Subcutaneous adipose tissue (tissue), 4 donors: ENCODE results near the gene XPR1. TPM values are rescaled to one million over a fixed set of nuclear protein-coding genes. Genes with fewer than 3 reads are reported as not detected.

Source experiments
- total RNA-seq, 4 donors: library from RNA; depleted of rRNA; stranded (reverse); fragments of >200 nt; gene quantifications; one replicate each; pipeline ENCODE4 v1.1.0, GENCODE V29; 2016
- TF ChIP-seq, protein P1 (sequence below): fragments of 450-650 bp; IDR thresholded peaks from one replicate; pipeline ENCODE4 v1.5.1; 2016; ENCODE audit warnings: low read depth, mild to moderate bottlenecking, control low read depth, antibody characterized with exemption, moderate library complexity

Gene XPR1
- total RNA-seq, 4 donors from 2014 or later = 15.0 to 40.6 (median 20.7) TPM

DNA sequence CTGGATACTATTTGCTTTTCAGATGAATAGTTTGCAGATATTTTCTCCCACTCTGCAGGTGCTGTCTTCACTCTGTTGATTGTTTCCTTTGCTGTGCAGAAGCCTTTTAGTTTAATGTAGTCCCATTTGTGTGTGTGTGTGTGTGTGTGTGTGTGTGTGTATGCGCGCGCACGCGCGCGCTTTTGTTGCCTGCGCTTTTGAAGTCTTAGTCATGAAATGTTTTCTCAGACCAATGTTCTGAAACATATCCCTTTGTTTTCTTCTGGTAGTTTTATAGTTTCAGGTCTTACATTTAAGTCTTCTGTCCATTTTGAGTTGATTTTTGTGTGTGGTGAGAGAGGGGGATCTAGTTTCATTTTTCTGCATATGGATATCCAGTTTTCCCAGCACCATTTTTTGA is 63.5 kb downstream of the XPR1 start:
- TF ChIP-seq, protein P1, sequence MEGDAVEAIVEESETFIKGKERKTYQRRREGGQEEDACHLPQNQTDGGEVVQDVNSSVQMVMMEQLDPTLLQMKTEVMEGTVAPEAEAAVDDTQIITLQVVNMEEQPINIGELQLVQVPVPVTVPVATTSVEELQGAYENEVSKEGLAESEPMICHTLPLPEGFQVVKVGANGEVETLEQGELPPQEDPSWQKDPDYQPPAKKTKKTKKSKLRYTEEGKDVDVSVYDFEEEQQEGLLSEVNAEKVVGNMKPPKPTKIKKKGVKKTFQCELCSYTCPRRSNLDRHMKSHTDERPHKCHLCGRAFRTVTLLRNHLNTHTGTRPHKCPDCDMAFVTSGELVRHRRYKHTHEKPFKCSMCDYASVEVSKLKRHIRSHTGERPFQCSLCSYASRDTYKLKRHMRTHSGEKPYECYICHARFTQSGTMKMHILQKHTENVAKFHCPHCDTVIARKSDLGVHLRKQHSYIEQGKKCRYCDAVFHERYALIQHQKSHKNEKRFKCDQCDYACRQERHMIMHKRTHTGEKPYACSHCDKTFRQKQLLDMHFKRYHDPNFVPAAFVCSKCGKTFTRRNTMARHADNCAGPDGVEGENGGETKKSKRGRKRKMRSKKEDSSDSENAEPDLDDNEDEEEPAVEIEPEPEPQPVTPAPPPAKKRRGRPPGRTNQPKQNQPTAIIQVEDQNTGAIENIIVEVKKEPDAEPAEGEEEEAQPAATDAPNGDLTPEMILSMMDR = no peak

DNA sequence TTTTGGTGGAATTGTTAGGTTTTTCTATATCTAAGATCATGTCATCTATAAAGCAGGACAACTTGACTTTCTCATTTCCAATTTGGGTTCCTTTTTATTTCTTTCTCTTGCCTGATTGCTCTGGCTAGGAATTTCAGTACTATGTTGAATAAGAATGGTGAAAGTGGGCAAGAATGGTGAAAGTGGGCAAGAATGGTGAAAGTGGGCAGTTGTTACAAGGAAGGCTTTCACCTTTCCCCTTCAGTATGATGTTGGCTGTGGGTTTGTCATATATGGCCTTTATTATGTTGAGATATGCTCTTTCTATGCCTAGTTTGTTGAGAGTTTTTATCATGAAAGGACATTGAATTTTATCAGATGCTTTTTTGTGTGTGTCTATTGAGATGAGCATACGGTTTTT is 64.5 kb downstream of the XPR1 start:
- TF ChIP-seq, protein P1 = no peak

DNA sequence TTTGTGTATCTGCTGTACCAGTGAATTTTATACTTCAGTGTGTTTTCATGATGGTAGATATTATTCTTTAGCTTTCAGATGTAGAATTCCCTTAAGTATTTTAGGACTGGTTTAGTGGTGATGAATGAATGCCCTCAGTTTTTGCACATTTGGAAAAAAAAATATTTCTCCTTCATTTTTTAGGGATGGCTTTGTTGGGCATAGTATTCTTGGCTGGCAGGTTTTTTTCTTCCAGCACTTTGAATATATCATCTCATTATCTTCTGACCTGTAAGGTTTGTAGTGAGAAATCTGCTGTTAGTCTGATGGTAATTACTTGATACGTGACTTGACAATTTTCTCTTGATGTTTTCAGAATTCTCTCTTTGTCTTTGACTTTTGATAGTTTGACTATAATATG is 66.8 kb downstream of the XPR1 start:
- TF ChIP-seq, protein P1 = no peak

DNA sequence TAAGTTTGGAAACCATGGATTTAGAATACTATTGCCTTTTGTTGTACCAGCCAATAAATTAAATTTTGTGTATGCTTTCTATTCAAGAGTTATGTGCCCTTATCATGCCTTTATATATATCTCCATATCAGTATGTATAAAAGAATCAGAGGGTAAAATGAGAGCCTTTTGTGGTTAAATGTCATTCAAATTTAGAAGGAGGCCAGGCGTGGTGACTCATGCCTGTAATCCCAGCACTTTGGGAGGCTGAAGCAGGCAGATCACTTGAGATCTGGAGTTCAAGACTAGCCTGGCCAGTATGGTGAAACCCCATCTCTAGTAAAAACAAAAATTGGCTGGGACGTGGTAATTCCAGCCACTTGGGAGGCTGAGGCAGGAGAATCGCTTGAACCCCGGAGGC is 88.9 kb downstream of the XPR1 start:
- TF ChIP-seq, protein P1 = no peak

DNA sequence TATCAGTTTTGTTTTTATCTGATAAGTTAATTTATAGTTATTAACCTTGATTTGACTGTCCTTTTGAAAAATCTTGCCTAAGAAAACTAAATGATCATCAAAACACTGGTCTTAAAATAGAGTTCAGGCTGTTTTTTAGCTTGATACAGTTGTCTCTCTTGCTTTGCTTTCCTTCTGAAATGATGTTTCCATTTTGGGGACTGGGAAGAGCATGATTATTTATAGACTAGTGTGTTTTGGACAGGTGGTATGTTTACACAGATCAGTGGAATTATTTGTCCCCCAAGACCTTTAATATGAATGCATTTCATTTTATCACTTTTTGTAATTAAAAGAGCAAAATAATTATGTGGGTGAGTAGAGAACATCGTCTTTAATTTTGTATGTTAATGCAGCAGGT is 90.8 kb downstream of the XPR1 start:
- TF ChIP-seq, protein P1 = no peak

DNA sequence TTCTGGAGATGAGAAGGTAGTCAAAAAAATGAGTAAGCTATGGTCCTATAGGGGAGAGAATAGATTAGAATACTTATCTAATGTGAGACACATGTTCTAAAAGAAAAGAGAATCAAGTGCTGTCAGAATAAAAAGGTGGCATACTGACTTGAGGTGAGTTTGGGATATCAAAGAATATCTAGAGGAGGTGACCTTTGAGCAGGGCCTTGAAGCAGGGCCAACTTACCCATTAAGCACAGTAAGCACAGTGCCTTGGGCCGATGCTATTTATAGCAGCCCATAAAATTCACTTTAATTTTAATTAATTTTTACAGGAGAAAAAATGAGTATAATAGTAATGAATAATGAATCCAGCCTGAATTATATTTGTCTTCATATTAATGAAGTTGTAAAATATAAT is 92.2 kb downstream of the XPR1 start:
- TF ChIP-seq, protein P1 = no peak

DNA sequence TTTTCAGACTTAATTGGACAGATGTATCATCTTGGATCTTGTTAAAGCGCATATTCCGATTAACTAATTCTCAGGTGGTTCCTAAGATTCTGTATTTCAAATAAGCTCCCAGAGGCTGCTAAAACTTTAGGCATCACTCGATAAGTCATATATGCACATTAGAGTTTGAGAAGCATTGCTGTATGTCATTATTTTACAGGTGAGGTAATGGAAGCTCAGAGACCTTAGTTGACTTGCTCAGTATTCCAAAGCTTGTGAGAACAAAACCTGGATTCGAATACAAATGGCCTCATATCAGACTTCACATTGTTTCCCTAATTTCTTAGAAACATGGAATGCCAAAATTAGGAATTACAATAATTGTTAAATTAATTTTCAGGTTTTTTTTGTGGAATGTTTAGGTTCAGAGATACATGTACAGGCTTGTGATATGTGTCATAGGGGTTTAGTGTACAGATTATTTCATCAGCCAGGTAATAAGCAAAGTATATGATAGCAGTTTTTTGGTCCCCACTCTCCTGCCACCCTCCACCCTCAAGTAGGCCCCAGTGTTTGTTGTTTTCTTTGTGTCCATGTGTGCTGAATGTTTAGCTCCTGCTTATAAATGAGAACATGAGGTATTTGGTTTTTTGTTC is 96.8 kb downstream of the XPR1 start:
- TF ChIP-seq, protein P1 = no peak
